Measurements from ENCODE around the gene TRIM47.
"Not testable (repeated sequence)": the region's sequence is repeated elsewhere in the genome, so short reads cannot be mapped to it uniquely, and the experiment has no call there.

GRCh38 chr17:75859358-75859757 is 19.0 kb downstream of the TRIM47 start:
- TF ChIP-seq CTCF (conservative IDR thresholded peaks at IDR 0.05; ENCODE audit: low read length); EZH2phosphoT487 (IDR thresholded peaks at IDR 0.05; ENCODE audit: borderline replicate concordance, low read depth, low read length): not testable (repeated sequence)
